GM18502 (cell line): Measurements from ENCODE around the gene SPSB2.
"Not testable (repeated sequence)": the region's sequence is repeated elsewhere in the genome, so short reads cannot be mapped to it uniquely, and the experiment has no call there.

Experiments used
- ATAC-seq: cut with Tn5 transposase; IDR thresholded peaks from one replicate; pipeline ENCODE4 v1.9.1; 2021; ENCODE audit warnings: mild to moderate bottlenecking; ENCODE audit not compliant: unreplicated experiment, poor library complexity

The SPSB2 gene

DNA sequence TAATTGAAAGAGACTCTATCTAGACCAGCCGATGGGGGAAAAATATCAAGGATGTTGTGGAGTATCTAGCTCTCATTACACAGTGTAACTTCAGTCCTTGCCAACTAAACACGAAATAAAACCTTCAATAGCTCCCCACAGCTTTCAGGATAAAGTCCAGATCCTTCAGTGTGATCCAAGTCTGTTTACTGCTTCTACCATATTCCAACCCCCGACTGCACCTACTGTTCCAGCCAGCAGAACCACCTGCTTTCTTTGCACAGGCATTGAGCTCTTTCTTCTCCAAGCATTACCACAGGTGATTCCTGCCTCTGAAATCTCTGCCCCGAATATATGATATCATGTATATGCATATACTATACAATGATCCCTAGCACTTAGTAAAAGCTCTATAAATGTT lies 29.3 kb upstream of the SPSB2 start:
- no peak for ATAC-seq

DNA sequence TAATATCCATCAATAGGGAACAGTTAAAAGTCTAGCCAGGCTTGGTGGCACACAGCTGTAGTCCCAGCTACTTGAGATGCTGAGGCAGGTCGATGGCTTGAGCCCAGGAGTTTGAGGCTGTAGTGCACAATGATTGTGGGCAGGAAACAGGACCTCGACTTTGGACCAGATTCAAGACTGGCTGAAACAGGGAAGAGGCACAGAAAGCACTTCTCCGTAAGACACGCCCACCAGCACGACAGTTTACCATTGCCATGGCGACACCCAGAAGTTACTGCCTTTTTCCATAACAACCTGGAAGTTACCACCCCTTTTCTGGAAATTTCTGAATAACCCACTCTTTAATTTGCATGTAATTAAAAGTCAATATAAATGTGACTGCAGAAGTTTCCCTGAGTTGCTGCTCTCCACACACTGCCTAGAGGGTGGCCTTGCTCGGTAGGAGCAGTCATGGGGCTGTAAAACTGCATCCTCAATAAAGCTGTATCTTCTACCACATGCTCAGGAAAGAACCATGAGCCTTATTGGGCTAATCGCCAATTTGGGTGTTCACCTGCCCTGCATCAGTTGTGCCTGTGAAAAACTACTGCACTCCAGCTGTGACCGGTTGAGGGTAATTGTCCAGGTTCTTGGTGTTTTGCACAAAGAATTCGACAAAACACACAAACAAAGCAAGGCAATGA lies 26.9 kb upstream of the SPSB2 start:
- ATAC-seq: no peak

DNA sequence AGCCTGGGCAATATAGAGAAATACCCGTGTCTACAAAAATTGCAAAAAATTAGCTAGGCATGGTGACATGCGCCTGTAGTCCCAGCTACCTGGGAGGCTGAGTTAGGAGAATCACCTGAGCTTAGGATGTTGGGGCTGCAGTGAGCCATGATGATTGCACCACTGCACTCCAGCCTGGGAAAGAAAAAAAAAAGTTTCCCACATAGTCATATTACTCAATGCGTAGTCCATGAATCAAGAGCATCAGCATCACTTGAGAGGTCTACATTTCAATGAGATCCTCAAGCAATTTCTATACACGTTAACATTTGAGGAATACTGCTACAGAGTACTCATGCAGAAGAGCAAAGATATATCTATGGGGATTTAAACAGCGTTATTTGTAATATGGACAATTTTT lies 26.3 kb upstream of the SPSB2 start:
- no peak for ATAC-seq

DNA sequence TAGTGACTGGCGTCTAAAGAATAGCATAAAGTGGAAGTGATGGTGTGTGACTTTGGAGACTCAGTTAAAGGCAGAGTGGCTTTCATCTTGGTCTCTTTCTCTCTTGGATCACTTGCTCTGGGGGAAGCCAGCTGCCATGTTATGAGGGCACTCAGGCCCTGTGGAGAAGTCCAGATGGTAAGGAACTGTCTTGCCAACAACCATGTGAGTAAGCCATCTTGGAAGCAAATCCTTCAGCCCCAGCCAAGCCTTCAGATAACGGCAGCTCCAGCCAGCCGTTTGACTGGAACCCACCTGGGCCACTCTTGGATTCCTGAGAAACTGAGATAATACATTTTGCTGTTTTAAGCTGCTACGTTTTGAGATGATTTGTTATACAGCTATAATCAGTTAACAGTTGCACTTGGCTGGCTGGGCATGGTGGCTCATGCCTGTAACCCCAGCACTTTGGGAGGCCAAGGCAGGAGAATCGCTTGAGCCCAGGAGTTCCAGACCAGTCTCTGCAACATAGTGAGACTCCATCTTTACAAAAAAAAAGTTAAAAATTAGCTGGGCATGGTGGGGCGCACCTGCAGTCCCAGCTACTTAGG lies 23.8 kb upstream of the SPSB2 start:
- ATAC-seq: no peak

DNA sequence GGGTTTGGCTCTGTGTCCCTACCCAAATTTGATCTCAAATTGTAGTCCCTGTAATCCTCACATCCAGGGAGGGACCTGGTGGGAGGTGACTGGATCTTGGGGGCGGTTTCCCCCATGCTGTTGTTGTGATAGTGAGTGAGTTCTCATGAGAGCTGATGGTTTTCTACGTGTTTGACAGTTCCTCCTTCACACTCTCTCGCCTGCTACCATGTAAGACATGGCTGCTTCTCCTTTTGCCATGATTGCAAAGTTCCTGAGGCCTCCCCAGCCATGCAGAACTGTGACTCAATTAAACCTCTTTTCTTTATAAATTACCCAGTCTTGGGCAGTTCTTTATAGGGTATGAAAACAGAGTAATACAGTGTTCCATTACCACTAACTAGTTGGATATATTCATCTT lies 21.2 kb upstream of the SPSB2 start:
- ATAC-seq: no peak

DNA sequence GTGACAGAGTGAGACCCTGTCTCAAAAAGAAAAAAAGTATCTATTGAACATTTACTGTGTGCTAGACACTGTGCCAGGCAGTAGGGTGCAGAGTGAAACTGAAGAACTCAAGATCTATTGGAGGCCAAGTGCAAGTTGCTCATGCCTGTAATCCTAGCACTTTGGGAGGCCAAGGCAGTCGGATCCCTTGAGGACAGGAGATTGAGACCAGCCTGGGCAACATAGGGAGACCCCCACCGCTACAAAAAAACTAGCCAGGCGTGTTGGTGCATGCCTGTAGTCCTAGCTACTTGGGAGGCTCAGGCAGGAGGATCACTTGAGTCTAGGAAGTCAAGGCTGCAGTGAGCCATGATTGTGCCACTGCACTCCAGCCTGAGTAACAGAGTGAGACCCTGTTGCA lies 19.6 kb upstream of the SPSB2 start:
- ATAC-seq: not testable (repeated sequence)

DNA sequence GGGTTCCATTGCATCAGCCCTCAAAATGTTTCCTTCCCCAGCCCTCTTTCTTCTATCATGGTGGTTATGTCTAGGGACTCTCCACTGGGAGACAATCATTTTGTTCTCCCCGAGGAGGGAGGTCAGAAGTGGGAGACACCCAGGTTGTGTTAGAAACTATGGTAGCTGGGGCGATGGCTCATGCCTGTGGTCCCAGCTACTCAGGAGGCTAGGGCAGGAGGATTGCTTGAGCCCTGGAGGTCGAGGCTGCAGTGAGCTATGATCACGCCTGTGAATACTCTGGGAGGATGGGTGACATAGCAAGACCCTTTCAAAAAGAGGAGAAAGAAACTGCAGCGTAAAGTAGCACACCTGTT lies 18.5 kb upstream of the SPSB2 start:
- no peak for ATAC-seq

DNA sequence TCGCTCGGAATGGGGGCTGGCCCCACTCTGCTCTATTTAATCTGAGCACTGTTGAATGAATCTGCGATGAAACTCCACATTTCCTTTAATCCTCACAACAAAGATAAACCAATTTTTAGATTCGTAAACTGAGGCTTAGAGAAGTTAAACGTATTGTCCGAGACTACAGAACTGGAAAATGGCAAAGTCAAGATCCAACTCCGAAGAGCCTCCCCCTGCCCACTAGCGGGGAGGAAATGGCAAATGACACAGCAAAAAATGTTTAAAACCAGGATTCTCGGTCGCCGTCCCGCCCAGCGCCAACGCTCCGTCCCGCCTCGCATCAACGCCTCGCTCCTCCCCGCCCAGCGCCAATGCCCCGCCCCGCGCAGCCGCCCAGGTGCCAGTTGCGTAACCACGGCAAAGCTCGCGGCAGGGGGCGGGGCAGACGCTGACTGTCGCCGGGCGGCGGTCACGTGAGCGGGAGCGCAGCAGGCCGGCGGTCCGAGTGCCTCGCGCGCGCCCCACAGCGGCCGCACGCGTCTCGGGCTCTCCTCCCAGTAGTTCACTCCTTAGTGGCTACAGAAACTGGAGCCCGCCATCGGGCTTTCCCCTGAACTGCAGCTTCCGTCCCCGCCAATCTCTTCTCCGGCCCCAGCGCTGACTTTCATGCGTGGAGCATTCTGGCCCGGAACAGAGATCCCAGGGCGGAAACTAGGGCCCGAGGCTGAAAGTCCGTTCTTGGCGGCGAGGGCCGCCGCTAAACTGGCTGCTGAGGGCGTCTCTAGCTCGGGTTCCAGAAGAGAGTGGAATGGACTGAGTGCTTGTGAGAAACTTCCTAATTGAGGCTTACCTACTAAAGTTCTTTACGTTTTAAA lies 17.9 kb upstream of the SPSB2 start:
- peak; percentile 92 for ATAC-seq

DNA sequence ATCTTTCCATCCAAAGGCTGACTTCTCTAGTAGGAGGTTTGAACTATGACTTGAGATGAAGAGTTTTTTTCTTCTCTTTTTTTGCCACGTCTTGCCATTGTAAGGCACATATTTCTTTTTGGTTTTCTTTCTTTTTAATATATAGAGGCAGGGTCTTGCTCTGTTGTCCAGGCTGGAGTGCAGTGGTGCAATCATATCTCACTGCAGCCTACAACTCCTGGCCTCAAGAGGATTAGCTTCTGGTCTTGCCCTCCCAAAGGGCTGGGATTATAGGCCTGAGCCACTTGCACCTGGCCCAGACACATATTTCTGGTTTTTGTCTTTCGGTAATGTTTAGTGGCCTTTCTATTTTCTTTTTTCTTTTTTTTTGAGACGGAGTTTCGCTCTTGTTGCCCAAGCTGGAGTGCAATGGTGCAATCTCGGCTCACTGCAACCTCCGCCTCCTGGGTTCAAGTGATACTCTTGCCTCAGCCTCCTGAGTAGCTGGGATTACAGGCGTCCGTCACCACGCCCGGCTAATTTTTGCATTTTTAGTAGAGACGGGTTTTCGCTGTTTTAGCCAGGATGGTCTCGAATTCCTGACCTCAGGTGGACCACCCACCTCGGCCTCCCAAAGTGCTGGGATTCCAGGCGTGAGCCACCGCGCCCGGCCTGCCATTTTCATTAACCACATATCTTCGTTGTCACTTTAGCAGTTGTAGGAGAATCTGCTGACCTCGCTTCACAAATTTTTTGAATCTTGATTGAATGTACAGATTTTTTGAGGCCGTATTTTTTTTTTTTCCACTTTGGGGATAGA lies 16.9 kb upstream of the SPSB2 start:
- ATAC-seq: not testable (repeated sequence)

DNA sequence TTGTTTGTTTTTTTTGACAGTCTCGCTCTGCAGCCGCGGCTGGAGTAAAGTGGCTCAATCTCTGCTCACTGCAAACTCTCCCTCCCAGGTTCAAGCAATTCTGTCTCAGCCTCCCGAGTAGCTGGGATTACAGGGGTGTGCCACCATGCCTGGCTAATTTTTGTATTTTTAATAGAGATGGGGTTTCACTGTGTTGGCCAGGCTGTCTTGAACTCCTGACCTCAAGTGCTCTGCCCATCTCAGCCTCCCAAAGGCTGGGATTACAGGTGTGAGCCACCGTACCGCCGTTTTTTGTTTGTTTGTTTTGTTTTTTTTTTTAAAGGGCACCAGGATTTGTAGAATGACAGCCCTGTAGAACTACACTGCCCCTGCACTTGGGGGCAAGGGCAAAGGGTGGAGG lies 15.7 kb upstream of the SPSB2 start:
- not testable (repeated sequence) for ATAC-seq

DNA sequence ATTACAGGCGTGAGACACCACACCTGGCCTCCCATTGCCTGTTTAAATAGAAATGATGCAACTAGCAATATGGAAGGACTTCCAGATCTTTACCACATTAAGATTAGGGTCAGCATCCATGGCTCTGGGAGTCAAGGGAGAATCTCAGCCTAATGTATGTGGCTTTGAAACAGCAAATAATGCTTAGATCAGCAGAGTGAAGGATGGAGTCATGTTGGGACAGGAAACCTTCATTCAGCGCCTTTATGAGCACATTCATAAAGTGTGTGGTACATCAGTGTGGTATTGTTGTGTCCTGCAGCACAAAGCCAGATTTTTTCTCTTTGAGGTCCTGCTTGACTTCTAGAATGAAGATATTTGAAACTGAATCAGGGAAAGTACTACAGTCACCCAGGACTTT lies 15.3 kb upstream of the SPSB2 start:
- no peak for ATAC-seq

DNA sequence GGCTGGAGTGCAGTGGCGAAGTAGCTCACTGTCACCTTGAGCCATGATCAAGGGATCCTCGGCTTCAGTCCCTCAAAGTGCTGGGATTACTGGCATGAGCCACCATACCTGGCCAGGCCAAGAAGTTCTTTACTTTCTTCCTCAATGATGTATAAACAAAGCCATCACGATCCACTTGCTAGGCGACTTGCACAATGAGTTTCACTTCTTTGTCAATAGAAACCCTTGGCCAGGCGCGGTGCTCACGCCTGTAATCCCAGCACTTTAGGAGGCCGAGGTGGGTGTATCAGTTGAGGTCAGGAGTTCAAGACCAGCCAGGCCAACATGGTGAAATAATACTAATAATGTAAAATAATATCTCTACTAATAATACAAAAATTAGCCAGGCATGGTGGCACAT lies 14.4 kb upstream of the SPSB2 start:
- no peak for ATAC-seq

DNA sequence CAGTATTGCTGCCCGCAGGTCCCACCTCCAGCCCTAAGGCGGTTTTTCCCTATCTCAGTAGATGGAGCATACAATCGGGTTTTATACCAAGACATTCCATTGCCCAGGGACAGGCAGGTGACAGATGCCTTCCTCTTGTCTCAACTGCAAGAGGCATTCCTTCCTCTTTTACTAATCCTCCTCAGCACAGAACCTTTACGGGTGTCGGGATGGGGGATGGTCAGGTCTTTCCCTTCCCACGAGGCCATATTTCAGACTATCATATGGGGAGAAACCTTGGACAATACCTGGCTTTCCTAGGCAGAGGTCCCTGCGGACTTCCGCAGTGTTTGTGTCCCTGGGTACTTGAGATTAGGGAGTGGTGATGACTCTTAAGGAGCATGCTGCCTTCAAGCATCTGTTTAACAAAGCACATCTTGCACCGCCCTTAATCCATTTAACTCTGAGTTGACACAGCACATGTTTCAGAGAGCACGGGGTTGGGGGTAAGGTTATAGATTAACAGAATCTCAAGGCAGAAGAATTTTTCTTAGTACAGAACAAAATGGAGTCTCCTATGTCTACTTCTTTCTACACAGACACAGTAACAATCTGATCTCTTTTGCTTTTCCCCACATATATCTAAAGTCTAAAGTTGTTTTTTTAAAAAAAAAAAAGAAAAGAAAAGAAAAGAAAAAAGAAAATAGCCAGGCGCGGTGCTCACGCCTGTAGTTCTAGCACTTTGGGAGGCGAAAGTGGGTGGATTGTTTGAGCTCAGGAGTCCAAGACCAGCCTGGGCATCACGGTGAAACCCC lies 13.3 kb upstream of the SPSB2 start:
- ATAC-seq: not testable (repeated sequence)

DNA sequence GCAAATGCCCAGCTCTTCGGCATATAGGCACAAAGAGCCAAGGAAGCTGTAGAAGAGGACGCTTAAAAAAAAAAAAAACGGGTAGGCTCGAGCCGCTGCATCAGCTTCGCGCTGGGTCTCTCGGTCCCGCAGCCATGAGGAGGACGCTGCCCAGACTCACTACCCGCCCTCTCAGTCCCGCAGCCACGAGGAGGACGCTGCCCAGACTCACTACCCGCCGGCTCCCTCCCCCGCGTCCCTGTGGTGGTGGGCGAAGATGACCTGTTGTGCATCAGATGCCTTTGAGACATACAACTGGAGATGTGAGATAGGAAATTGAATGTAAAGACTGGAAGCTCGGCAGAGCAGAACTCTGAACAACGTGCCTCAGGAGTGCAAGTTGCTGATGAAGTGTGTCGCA lies 11.4 kb upstream of the SPSB2 start:
- no peak for ATAC-seq

DNA sequence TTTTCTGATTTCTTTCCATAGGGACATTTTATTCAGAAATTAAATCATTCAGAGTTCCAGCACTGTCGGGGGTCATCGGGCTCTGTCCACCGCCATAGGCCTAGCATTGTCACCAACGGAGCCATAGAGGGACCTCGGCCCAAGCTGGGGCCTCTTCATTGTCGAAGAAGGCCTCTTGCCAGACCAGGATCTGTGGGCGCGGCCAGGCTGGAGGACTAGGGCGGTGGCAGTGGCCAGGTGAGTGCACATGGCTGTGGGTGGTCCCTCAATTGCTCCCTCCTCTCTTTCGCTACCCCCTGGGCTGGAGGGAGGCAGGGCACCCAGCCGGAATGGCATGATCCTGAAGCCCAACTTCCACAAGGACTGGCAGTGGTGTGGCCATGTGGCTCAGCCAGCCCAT lies 10.6 kb upstream of the SPSB2 start:
- ATAC-seq: no peak

DNA sequence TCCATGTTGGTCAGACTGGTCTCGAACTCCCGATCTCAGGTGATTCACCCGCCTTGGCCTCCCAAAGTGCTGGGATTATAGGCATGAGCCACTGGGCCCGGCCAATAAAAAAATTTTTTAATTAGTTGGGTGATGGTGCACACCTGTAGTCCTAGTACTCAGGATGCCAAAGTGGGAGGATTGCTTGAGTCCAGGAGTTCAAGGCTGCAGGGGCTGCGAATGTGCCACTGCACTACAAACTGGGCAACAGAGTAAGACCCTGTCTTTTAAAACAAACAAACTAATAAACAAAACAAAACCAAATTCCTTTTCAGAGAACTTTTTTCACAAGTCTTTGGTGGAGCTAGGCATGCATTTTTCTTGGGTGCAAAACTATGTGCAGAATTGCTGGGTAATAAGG lies 10.1 kb upstream of the SPSB2 start:
- no peak for ATAC-seq

DNA sequence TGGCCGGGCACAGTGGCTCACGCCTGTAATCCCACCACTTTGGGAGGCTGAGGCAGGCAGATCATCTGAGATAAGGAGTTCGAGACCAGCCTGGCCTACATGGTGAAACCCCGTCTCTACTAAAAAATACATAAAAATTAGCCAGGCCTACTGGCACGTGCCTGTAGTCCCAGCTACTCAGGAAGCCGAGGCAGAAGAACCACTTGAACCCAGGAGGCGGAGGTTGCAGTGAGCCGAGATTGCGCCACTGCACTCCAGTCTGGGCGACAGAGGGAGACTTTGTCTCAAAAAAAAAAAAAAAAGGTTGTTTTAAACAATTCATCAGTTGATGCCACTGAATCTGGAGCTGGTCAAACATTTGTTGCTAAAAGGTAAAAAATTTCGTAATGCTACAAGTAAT lies 6.7 kb upstream of the SPSB2 start:
- not testable (repeated sequence) for ATAC-seq

DNA sequence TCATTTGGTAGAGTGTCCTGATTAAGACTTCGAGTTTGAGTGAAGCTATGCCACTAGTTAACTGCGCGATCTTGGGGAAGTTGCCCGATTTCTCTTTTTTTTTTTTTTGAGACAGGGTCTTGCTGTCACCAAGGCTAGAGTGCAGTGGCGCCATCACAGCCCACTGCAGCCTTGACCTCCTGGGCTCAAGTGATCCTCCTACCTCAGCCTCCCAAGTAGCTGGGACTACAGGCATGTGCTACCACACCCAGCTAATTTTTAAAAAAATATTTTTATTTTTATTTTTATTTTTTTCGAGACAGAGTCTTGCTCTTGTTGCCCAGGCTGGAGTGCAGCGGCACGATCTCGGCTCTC lies 889 bp upstream of the SPSB2 start:
- ATAC-seq: not testable (repeated sequence)

DNA sequence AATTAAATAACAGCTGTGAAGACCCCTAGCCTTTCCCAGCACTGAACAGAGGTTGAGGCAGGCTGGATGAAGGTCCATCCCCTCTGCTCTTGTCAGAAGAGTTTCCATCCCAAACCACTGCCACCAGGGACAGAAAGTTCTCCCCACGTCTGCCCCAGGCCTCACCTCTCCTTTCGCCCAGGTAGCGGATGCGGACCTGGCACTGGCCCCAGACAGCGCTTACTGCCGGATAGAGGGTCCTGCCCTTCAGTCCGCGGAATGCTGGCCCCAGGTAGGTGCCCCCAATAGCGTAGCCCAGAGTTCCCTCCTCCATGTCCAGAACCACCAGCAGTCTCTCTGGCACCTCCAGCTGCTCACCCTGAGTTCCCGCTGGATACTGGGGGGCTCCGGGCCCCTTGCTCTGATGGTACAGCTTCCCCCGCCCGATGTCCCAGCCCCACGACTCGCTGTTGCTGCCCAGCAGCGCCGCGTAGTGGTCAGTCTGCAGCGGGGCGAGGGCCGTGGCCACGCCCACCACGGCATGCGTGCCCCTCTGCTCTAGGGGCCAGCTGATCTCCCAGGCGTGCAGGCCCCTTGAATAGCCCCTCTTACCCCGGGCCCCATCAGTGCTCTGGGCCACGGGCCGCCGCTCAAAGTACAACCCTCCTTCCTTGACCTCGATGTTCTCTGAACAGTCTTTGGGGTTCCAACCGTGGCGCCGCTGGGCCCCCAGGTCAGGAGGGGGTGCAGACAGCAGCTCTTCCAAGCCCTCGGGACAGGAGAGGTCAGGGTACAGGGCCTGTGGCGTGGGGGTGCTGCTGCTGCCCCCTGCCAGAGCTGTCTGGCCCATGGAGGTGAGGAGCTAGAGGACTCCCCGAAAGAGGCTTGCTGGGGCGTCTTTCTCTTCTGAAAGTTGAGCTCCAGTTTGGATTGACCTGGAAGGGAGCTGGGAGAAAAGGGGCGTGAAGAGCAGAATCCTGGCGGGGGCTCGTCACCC lies 742 bp downstream of the SPSB2 start:
- ATAC-seq: peak; percentile 37
